ENCODE measurements around the gene POMC. TPM values are rescaled to one million over a fixed set of nuclear protein-coding genes. Genes with fewer than 3 reads are reported as not detected.
A peak's percentile ranks its signal among the peaks of the same experiment; 100 is the strongest.
"Not testable (repeated sequence)": the region's sequence is repeated elsewhere in the genome, so short reads cannot be mapped to it uniquely, and the experiment has no call there.

Gene POMC
- 0.64 TPM for total RNA-seq (ENCODE audit: unreplicated experiment)
- long read RNA-seq, result 0 reads

- Mint-ChIP-seq H3K9me3 (ENCODE audit: unreplicated experiment) (no peaks in the 10 kb centered on the region), H3K4me3 (ENCODE audit: unreplicated experiment) (no peak within 1 kb of the TSS), H3K27ac (ENCODE audit: unreplicated experiment) (no peak within 1 kb of the TSS), H3K27me3 (ENCODE audit: unreplicated experiment) (peaks cover 16% of the 10 kb centered on the region), H3K36me3 (ENCODE audit: low read depth, unreplicated experiment) (no peaks in the 10 kb centered on the region), H3K4me1 (ENCODE audit: unreplicated experiment) (no peaks in the 10 kb centered on the region)
- no peak for TF ChIP-seq CTCF (IDR thresholded peaks at IDR 0.05; ENCODE audit: unreplicated experiment)
- DNase-seq (ENCODE audit: low spot score), result peak; percentile 51
Observed at GRCh38 chr2:25168256-25169072, at the start of gene POMC. TSS of gene POMC (minus strand) at chr2:25168580. CDS start at chr2:25164772, 3,808 bp downstream.

- no peak for TF ChIP-seq CTCF (IDR thresholded peaks at IDR 0.05; ENCODE audit: unreplicated experiment)
Observed at GRCh38 chr2:25218100-25218499, 49.7 kb upstream of the POMC start.

DNA sequence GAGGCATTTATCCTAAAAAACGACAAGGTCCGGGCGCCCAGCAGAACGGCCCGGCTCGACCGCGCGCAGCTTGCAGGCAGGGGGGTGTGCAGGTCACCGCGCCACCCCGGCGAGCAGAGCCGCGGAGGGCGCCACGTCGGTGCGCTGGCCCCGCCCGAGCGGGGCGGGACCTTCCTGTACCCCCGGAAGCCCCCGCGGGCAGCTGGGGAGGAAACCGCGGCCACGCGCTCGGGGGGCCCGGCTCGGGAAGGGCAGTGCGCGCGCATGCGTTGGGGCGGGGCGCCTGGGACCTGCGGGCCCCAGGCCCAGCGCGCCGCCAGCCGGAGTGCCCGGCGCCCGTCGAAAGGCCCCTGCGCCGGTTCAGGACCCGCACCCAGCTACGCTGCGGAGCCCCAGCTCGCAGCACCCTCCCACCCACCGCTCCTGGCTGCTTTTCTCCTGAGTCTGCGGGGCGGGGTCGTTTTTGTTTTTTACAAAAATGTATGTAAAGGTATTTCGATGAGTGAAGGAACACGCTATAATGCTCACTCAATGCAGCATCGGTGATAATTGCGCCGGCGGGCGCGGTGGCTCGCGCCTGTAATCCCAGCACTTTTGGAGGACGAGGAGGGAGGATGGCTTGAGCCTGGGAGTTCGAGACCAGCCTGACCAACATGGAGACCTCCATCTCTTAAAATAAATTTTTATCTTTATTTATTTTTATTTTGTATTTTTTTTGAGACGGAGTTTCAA, 47.7 kb upstream of the POMC start:
- TF ChIP-seq CTCF (IDR thresholded peaks at IDR 0.05; ENCODE audit: unreplicated experiment), result no peak
- H3K4me1 Mint-ChIP-seq (ENCODE audit: unreplicated experiment), result peaks cover 4% of the 10 kb centered on the region
- DNase-seq (ENCODE audit: low spot score), result peak; percentile 63
- no peaks in the 10 kb centered on the region for H3K9me3 Mint-ChIP-seq (ENCODE audit: unreplicated experiment)
- H3K27ac Mint-ChIP-seq (ENCODE audit: unreplicated experiment), result peak overlapping the region; percentile 61
- H3K4me3 Mint-ChIP-seq (ENCODE audit: unreplicated experiment), result peak overlapping the region; percentile 60
- H3K27me3 Mint-ChIP-seq (ENCODE audit: unreplicated experiment), result peaks cover 3% of the 10 kb centered on the region
- no peaks in the 10 kb centered on the region for H3K36me3 Mint-ChIP-seq (ENCODE audit: low read depth, unreplicated experiment)

More at GRCh38 chr2:25218100-25218499, 49.7 kb upstream of the POMC start:
- Mint-ChIP-seq H3K9me3 (ENCODE audit: unreplicated experiment) (no peaks in the 10 kb centered on the region), H3K27ac (ENCODE audit: unreplicated experiment) (no peak overlapping the region), H3K4me3 (ENCODE audit: unreplicated experiment) (no peak overlapping the region), H3K36me3 (ENCODE audit: low read depth, unreplicated experiment) (no peaks in the 10 kb centered on the region), H3K4me1 (ENCODE audit: unreplicated experiment) (peaks cover 8% of the 10 kb centered on the region), H3K27me3 (ENCODE audit: unreplicated experiment) (peaks cover 6% of the 10 kb centered on the region)
- no peak for DNase-seq (ENCODE audit: low spot score)

DNA sequence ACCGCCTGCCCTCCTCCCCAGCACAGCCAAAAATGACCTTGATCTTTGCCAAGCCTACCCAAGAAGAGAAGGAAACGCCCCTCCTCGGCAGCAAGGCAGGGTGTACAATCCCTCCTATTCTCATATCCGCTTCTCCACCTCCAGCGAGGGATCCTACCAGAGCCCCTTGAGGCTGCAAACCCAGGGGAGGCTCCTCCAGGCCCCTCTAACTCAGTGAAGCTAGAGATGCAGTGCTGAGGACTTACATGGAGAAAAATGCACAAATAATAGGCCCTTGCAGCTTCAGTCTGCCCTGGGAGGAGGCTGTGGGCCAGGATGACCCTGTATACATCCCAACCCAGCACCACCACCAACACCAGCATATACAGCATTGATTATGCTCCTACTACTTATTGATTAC, 46.9 kb upstream of the POMC start:
- Mint-ChIP-seq H3K36me3 (ENCODE audit: low read depth, unreplicated experiment) (no peaks in the 10 kb centered on the region), H3K4me3 (ENCODE audit: unreplicated experiment) (peak overlapping the region; percentile 60), H3K27me3 (ENCODE audit: unreplicated experiment) (peaks cover 4% of the 10 kb centered on the region), H3K4me1 (ENCODE audit: unreplicated experiment) (peaks cover 4% of the 10 kb centered on the region), H3K9me3 (ENCODE audit: unreplicated experiment) (no peaks in the 10 kb centered on the region), H3K27ac (ENCODE audit: unreplicated experiment) (no peak overlapping the region)
- no peak for DNase-seq (ENCODE audit: low spot score)
- TF ChIP-seq CTCF (IDR thresholded peaks at IDR 0.05; ENCODE audit: unreplicated experiment), result no peak

DNA sequence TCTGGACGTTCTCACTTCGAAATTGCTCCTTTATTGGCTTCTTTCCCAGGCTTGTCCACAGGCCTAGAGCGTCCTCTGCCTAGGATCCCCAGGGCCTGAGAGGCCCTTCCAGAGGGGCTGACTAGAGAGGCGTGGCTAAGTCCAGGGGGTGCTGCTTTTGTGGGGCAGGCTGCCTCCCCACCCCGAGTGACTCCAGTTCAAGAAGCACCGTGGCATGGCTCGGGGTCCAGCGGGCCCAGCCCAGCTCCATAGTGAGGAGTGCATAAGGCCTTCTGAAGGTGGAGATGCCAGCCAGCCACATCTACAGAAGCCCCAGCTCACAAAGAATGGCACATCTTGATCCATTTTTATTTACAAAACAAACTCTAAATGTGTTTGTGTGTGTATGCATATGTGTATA, 44.8 kb upstream of the POMC start:
- DNase-seq (ENCODE audit: low spot score), result no peak
- Mint-ChIP-seq H3K36me3 (ENCODE audit: low read depth, unreplicated experiment) (no peaks in the 10 kb centered on the region), H3K27ac (ENCODE audit: unreplicated experiment) (no peak overlapping the region), H3K27me3 (ENCODE audit: unreplicated experiment) (peaks cover 4% of the 10 kb centered on the region), H3K9me3 (ENCODE audit: unreplicated experiment) (no peaks in the 10 kb centered on the region), H3K4me1 (ENCODE audit: unreplicated experiment) (peaks cover 4% of the 10 kb centered on the region), H3K4me3 (ENCODE audit: unreplicated experiment) (no peak overlapping the region)
- no peak for TF ChIP-seq CTCF (IDR thresholded peaks at IDR 0.05; ENCODE audit: unreplicated experiment)

DNA sequence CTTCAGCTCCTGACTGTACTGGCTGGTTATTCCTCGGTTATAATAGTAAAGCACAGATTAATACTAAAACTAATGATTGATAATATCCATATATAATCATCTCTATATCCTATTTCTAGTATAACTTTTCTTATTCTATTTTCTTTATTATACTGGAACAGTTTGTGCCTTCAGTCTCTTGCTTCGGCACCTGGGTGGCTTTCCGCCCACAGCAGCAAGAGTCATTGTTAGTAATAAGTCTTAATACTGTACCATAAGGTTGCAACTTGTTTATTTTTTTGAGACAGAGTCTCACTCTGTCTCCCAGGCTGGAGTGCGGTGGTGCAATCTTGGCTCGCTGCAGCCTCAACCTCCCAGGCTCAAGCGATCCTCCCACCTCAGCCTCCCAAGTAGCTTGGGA, 42.5 kb upstream of the POMC start:
- DNase-seq (ENCODE audit: low spot score); H3K27ac Mint-ChIP-seq (ENCODE audit: unreplicated experiment); H3K4me1 Mint-ChIP-seq (ENCODE audit: unreplicated experiment); H3K9me3 Mint-ChIP-seq (ENCODE audit: unreplicated experiment); H3K27me3 Mint-ChIP-seq (ENCODE audit: unreplicated experiment); H3K4me3 Mint-ChIP-seq (ENCODE audit: unreplicated experiment); H3K36me3 Mint-ChIP-seq (ENCODE audit: low read depth, unreplicated experiment): not testable (repeated sequence)
